ENCODE results near the gene CREB3L2.

- no peak for TF ChIP-seq POLR2AphosphoS5 (IDR thresholded peaks at IDR 0.05)
- no peak for TF ChIP-seq CTCF (IDR thresholded peaks at IDR 0.05)
- no peak for TF ChIP-seq POLR2A (IDR thresholded peaks at IDR 0.05)
Measured at GRCh38 chr7:137981668-137982067, 20.2 kb downstream of the CREB3L2 start.
